A549 (cell line): ENCODE results near the gene CTNNA1. TPM values are rescaled to one million over a fixed set of nuclear protein-coding genes. Genes with fewer than 3 reads are reported as not detected.
A peak's percentile ranks its signal among the peaks of the same experiment; 100 is the strongest.
"Not testable (repeated sequence)": the region's sequence is repeated elsewhere in the genome, so short reads cannot be mapped to it uniquely, and the experiment has no call there.

Experiments used
- ATAC-seq, 2 experiments: fragments of 200-7000 bp in 1 of 2; fragments of >200 bp in 1 of 2; cut with Nextera tagmentation in 1 of 2; cut with Tn5 transposase in 1 of 2; 3 replicates each; pipeline versions ENCODE4 v1.8.0 to v1.9.1; 2018 to 2020; ENCODE audit warnings: mild to moderate bottlenecking in 1 of 2, moderate library complexity in 1 of 2
- CTCF ChIA-PET: fragments of 300-600 bp; sonication (Branson Sonifier 250); formaldehyde crosslinking; extraction: SDS; loops from one replicate; lab custom pipeline; 2021; ENCODE audit warnings: antibody characterized with exemption, inconsistent platforms; lab: Yijun Ruan, JAX
- POLR2A ChIA-PET: fragments of 350-600 bp; formaldehyde crosslinking; extraction: SDS; loops from one replicate; lab custom pipeline; 2021; ENCODE audit warnings: antibody characterized with exemption, inconsistent platforms; lab: Yijun Ruan, JAX
- DNase-seq, 2 experiments: peaks; one replicate each; pipeline versions ENCODE4 v3.0.0 to v3.0.0-alpha.2; 2011 to 2016; ENCODE audit warnings: low read depth in 1 of 2, low spot score in 1 of 2
- FAIRE-seq: peaks from 2 replicates; lab custom pipeline; 2011; peaks lifted over from hg19 to GRCh38; lab: Jason Lieb, UNC
- H3K27ac ChIP-seq, 2 experiments: fragments of >200 bp; sonication (Bioruptor Twin); formaldehyde crosslinking; 3 replicates each; pipeline ENCODE4 v1.5.1; 2016 to 2017
- H3K4me1 ChIP-seq: fragments of >200 bp; sonication (Bioruptor Twin); formaldehyde crosslinking; 3 replicates; pipeline ENCODE4 v1.6.1; 2016
- H3K4me2 ChIP-seq: fragments of >200 bp; sonication (Bioruptor Twin); formaldehyde crosslinking; 3 replicates; pipeline ENCODE4 v1.6.1; 2016
- H3K4me3 ChIP-seq: fragments of >200 bp; sonication (Bioruptor Twin); formaldehyde crosslinking; 3 replicates; pipeline ENCODE4 v1.5.1; 2016
- H3K9me3 ChIP-seq: fragments of >200 bp; sonication (Bioruptor Twin); formaldehyde crosslinking; 3 replicates; pipeline ENCODE4 v1.6.1; 2016
- CBX8 ChIP-seq: fragments of 200-600 bp; sonication (generic); IDR thresholded peaks from 2 replicates; pipeline ENCODE4 v1.6.1; 2016
- ESRRA ChIP-seq: fragments of 150-350 bp; IDR thresholded peaks from 2 replicates; pipeline ENCODE4 v1.6.1; 2014; ENCODE audit warnings: mild to moderate bottlenecking, low read length, borderline replicate concordance
- FOXS1 ChIP-seq: fragments of 250-450 bp; sonication (Bioruptor Pico); IDR thresholded peaks from 2 replicates; pipeline ENCODE4 v1.5.0; 2020; ENCODE audit warnings: mild to moderate bottlenecking, moderate library complexity
- MAFK ChIP-seq: fragments of 450-650 bp; IDR thresholded peaks from 2 replicates; pipeline ENCODE4 v1.6.1; 2014; ENCODE audit not compliant: partially characterized antibody
- POLR2AphosphoS2 ChIP-seq: conservative IDR thresholded peaks from 2 replicates; pipeline ENCODE4 v1.6.1; 2012; ENCODE audit warnings: low read length, improper control_type of control experiment, inconsistent platforms
- REST ChIP-seq: fragments of 200-600 bp; sonication (generic); IDR thresholded peaks from 2 replicates; pipeline ENCODE4 v1.6.1; 2016; ENCODE audit warnings: antibody characterized with exemption, mild to moderate bottlenecking, moderate library complexity
- RNF2 ChIP-seq: fragments of 200-600 bp; sonication (generic); IDR thresholded peaks from 2 replicates; pipeline ENCODE4 v1.6.1; 2016; ENCODE audit warnings: low read depth, mild to moderate bottlenecking, antibody characterized with exemption, moderate library complexity, borderline replicate concordance
- TP53 ChIP-seq: fragments of 250-450 bp; sonication (Bioruptor Pico); IDR thresholded peaks from 2 replicates; pipeline ENCODE4 v1.5.0; 2021; ENCODE audit warnings: mild to moderate bottlenecking, moderate library complexity
- ZC3H11A ChIP-seq: fragments of 450-650 bp; IDR thresholded peaks from 2 replicates; pipeline ENCODE4 v1.6.1; 2014; ENCODE audit warnings: antibody characterized with exemption, mild to moderate bottlenecking
- WGBS: methylation state at CpG from one replicate; pipeline ENCODE4 v1.1.6; 2017; ENCODE audit errors: missing lambda C conversion rate; 5-methylcytosine and 5-hydroxymethylcytosine counted together
- polyA plus RNA-seq, 4 experiments: library from polyadenylated mRNA; depleted of rRNA in 3 of 4; stranded (reverse); fragments of >200 nt; fragmentation: RNase III in 1 of 4; extraction: RNeasy Plus Mini Kit Qiagen cat#74134 plus additional on column Dnase treatment in 1 of 4; gene quantifications; 2 replicates in 3 of 4; 3 replicates in 1 of 4; pipeline ENCODE4 v1.2.3, GENCODE V29; 2011 to 2017

CTNNA1 gene
- polyA plus RNA-seq, 2 of the 4 experiments (the other 2 are of a cell fraction): 154 to 184 TPM

- H3K4me3 ChIP-seq: no peak overlapping the region
- CTCF ChIA-PET: interaction anchor here (0.6 to 2.4 kb wide), 7 partner anchors 18 to 1567 kb away, joined by 3 to 9 read pairs (median 4); no protein-coding TSS in a partner anchor
- no peak for ATAC-seq
- no peak overlapping the region for H3K27ac ChIP-seq
- no peak for FAIRE-seq
- peaks cover 51% of the 10 kb centered on the region for H3K4me1 ChIP-seq
- H3K9me3 ChIP-seq: no peaks in the 10 kb centered on the region
- POLR2A ChIA-PET: interaction anchor here (1.3 kb wide), 1 partner anchor 10 kb away, joined by 4 read pairs; no protein-coding TSS in a partner anchor
- TF ChIP-seq RNF2: no peak
- no peak for TF ChIP-seq ESRRA
- peak; percentile 60 for TF ChIP-seq MAFK
- no peak for TF ChIP-seq CBX8
- 83% methylated on average over 6 of the region's 6 CpGs for WGBS
- H3K4me2 ChIP-seq: no peak overlapping the region
- no peak for DNase-seq
Measured at GRCh38 chr5:138757061-138757776, 4.0 kb downstream of the CTNNA1 start.

GRCh38 chr5:138760448-138761110, 7.4 kb downstream of the CTNNA1 start:
- ATAC-seq: peak in 1 of 2 experiments; percentile 22; a peak in 1 of 6 replicates
- Histone ChIP-seq H3K4me3 (no peak overlapping the region), H3K27ac (no peak overlapping the region), H3K4me1 (peaks cover 52% of the 10 kb centered on the region), H3K9me3 (no peaks in the 10 kb centered on the region), H3K4me2 (no peak overlapping the region)
- no peak for DNase-seq
- no peak for TF ChIP-seq TP53 (CRISPR knock-in tag)
- TF ChIP-seq REST: no peak
- no peak for TF ChIP-seq ZC3H11A
- TF ChIP-seq FOXS1 (CRISPR knock-in tag): no peak
- no peak for FAIRE-seq
- 78% methylated on average over 11 of the region's 11 CpGs for WGBS
- ChIA-PET POLR2A (no interaction called here), CTCF (interaction anchor here (1.5 to 4.7 kb wide), 2 partner anchors 11 to 29 kb away, joined by 5 to 14 read pairs; no protein-coding TSS in a partner anchor)

GRCh38 chr5:138761115-138761514, 7.9 kb downstream of the CTNNA1 start:
- POLR2A ChIA-PET: not testable (repeated sequence)

GRCh38 chr5:138761670-138762069, 8.4 kb downstream of the CTNNA1 start:
- FAIRE-seq, H3K27ac ChIP-seq, H3K9me3 ChIP-seq, H3K4me2 ChIP-seq, H3K4me3 ChIP-seq, DNase-seq: not testable (repeated sequence)
- peaks cover 41% of the 10 kb centered on the region for H3K4me1 ChIP-seq
- ChIA-PET CTCF (interaction anchor here (1.5 to 4.7 kb wide), 2 partner anchors 10 to 28 kb away, joined by 5 to 14 read pairs; no protein-coding TSS in a partner anchor), POLR2A (interaction anchor here (1.0 kb wide), 1 partner anchor 34 kb away, joined by 7 read pairs; no protein-coding TSS in a partner anchor)
- 0 out of 2 replicates have a peak, but pooled peaks have one; percentile 49 for TF ChIP-seq POLR2AphosphoS2
- ATAC-seq: peak in 1 of 2 experiments; percentile 12; a peak in 1 of 6 replicates
- 86% methylated on average over 6 of the region's 6 CpGs for WGBS

More at GRCh38 chr5:138761115-138761514, 7.9 kb downstream of the CTNNA1 start:
- H3K4me2 ChIP-seq, ATAC-seq, DNase-seq, H3K27ac ChIP-seq, H3K9me3 ChIP-seq, H3K4me3 ChIP-seq, FAIRE-seq: not testable (repeated sequence)
- WGBS: 79% methylated on average over 7 of the region's 7 CpGs
- peaks cover 47% of the 10 kb centered on the region for H3K4me1 ChIP-seq
- CTCF ChIA-PET: interaction anchor here (1.5 to 4.7 kb wide), 2 partner anchors 10 to 28 kb away, joined by 5 to 14 read pairs; no protein-coding TSS in a partner anchor
